ENCODE measurements around the gene OVAAL.
"Not testable (repeated sequence)": the region's sequence is repeated elsewhere in the genome, so short reads cannot be mapped to it uniquely, and the experiment has no call there.

DNA sequence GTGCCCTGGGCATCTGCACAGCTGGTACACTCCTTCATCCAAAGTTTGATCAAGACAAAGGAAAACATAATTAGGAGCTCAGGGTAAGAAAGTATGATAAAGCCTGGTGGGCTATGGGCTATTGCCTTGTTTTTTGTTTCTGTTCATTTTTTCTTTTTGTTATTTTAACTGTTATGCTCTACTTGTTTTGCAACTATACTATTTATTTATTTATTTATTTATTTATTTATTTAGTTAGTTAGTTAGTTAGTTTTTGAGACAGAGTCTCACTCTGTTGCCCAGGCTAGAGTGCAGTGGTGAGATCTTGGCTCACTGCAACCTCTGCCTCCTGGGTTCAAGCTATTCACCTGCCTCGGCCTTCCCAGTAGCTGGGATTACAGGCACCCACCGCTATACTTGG, 5.7 kb upstream of the OVAAL start:
- TF ChIP-seq, protein P1, sequence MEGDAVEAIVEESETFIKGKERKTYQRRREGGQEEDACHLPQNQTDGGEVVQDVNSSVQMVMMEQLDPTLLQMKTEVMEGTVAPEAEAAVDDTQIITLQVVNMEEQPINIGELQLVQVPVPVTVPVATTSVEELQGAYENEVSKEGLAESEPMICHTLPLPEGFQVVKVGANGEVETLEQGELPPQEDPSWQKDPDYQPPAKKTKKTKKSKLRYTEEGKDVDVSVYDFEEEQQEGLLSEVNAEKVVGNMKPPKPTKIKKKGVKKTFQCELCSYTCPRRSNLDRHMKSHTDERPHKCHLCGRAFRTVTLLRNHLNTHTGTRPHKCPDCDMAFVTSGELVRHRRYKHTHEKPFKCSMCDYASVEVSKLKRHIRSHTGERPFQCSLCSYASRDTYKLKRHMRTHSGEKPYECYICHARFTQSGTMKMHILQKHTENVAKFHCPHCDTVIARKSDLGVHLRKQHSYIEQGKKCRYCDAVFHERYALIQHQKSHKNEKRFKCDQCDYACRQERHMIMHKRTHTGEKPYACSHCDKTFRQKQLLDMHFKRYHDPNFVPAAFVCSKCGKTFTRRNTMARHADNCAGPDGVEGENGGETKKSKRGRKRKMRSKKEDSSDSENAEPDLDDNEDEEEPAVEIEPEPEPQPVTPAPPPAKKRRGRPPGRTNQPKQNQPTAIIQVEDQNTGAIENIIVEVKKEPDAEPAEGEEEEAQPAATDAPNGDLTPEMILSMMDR (IDR thresholded peaks at IDR 0.05), result not testable (repeated sequence)
- not testable (repeated sequence) for TF ChIP-seq POLR2A (IDR thresholded peaks at IDR 0.05)

Measured in lower leg skin (tissue), 3 donors.